ENCODE results near the gene IWS1. TPM values are rescaled to one million over a fixed set of nuclear protein-coding genes. Genes with fewer than 3 reads are reported as not detected.
"Not testable (repeated sequence)": the region's sequence is repeated elsewhere in the genome, so short reads cannot be mapped to it uniquely, and the experiment has no call there.

The IWS1 gene
- total and polyA plus RNA-seq, 7 experiments from 2014 or later: 15.7 to 57.5 (median 39.7) TPM

DNA sequence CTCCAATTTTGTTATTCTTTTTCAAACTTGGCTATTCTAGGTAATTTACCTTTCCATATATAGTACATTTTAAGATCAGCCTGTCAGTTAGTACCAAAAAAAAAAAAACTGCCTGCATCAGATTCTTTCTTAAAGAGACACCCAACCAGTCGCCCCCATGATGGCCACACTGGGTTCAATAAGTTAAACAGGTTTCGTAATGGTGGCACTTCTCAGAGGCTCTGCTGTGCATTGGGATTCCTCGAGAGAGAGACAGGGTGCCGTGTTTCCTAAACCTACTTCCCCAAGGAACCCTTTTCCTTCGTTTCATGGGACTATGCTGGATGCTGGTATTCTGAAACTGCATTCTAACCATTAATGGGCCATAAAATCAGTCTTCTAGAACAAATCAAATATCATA lies 46.6 kb upstream of the IWS1 start:
- Mint-ChIP-seq H3K4me3 (no peak overlapping the region), H3K36me3 (no peaks in the 10 kb centered on the region), H3K9me3 (no peaks in the 10 kb centered on the region), H3K27me3 (peaks cover 0 to 24% (median 0%) of the 10 kb centered on the region in 5 donors), H3K4me1 (peaks cover 13 to 25% (median 19%) of the 10 kb centered on the region in 7 donors), H3K27ac (no peak overlapping the region)
- ChIA-PET CTCF (no interaction called here), POLR2A (no interaction called here)
- DNase-seq (peak in 1 of 9 donors; percentile 13), ATAC-seq (no peak)
- Histone ChIP-seq H3K27ac (ENCODE audit: low read depth, low read length) (no peak overlapping the region), H3K4me1 (ENCODE audit: control insufficient read depth in 2 of 2, insufficient read depth in 2 of 2, low read length in 2 of 2) (peaks cover 0 to 6% of the 10 kb centered on the region in 2 donors), H3K9me3 (ENCODE audit: control insufficient read depth in 2 of 3, low read length in 3 of 3) (no peaks in the 10 kb centered on the region), H3K4me3 (ENCODE audit: low read length) (no peak overlapping the region), H3K36me3 (ENCODE audit: control insufficient read depth in 2 of 3, insufficient read depth in 3 of 3, low read length in 3 of 3) (no peaks in the 10 kb centered on the region), H3K27me3 (ENCODE audit: control insufficient read depth in 2 of 2, insufficient read depth in 2 of 2, low read length in 2 of 2) (no peaks in the 10 kb centered on the region)
- intact Hi-C loops (cut with micrococcal nuclease): no loop called here

DNA sequence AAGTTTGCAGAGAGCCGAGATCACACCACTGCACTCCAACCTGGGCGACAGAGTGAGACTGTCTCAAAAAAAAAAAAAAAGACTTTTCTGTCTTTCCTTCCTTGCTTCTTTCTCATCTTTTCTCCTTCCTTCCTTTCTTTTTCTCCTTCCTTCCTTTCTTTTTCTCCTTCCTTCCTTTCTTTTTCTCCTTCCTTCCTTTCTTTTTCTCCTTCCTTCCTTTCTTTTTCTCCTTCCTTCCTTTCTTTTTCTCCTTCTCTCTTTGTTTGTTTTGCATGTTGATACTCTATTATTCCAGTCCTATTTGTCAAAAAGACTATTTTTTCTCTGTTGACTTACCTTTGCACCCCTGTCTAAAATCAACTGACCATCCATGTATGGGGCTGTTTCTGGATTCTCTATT lies 46.1 kb upstream of the IWS1 start:
- H3K4me1 ChIP-seq (ENCODE audit: control insufficient read depth in 2 of 2, insufficient read depth in 2 of 2, low read length in 2 of 2); H3K9me3 Mint-ChIP-seq; H3K27me3 ChIP-seq (ENCODE audit: control insufficient read depth in 2 of 2, insufficient read depth in 2 of 2, low read length in 2 of 2); DNase-seq; H3K27ac Mint-ChIP-seq; H3K9me3 ChIP-seq (ENCODE audit: control insufficient read depth in 2 of 3, low read length in 3 of 3); H3K4me3 ChIP-seq (ENCODE audit: low read length); CTCF ChIA-PET; intact Hi-C loops (cut with micrococcal nuclease); ATAC-seq; H3K27ac ChIP-seq (ENCODE audit: low read depth, low read length); H3K4me3 Mint-ChIP-seq; H3K36me3 Mint-ChIP-seq; H3K36me3 ChIP-seq (ENCODE audit: control insufficient read depth in 2 of 3, insufficient read depth in 3 of 3, low read length in 3 of 3); POLR2A ChIA-PET: not testable (repeated sequence)
- H3K4me1 Mint-ChIP-seq: peaks cover 13 to 25% (median 19%) of the 10 kb centered on the region in 7 donors
- H3K27me3 Mint-ChIP-seq: peaks cover 0 to 28% (median 0%) of the 10 kb centered on the region in 5 donors

DNA sequence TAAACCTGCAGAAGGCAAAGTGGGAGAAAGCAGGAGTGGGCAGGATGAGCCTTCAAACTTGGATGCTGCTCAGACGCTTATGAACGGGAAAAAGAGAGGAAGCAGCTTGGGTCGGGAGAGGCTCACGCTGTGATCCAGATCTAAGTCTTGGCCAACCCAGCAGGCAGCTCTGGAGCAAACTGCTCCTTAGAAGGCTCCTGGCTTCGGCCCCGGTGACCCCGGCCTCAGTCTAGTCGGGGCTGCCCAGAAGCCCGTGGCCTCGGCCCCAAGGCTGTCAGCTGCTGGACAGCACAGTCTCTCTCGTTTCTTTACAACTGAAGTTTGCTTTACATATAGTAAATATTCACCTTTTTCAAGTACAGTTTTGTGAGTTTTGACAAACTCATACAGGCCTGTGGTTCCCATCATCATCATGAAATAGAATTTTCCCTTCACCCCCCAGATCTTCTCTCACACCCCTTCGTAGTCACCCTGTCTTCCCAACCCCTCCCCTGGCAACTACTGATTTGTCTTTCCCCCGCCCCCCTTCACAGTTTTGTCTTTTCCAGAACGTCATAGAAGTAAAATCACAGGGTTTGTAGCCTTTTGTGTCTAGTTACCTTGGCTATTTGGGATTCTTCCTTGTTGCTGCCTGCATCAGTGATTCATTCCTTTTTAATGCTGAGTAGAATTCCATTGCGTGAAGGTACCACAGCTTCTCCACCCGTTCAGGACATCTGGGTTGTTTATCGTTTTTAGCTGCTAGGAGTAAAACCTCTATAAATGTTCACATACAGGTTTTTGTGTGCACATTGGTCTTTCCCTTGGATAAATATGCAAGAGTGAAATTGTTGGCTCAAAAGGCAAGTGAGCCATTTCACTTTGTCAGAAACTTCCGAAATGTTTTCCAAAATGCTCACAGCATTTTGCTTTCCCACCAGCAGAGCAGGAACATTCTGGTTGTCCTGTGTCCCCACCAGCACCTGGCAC lies 44.3 kb upstream of the IWS1 start:
- Histone ChIP-seq H3K9me3 (ENCODE audit: control insufficient read depth in 2 of 3, low read length in 3 of 3) (no peaks in the 10 kb centered on the region), H3K27ac (ENCODE audit: low read depth, low read length) (no peak overlapping the region), H3K36me3 (ENCODE audit: control insufficient read depth in 2 of 3, insufficient read depth in 3 of 3, low read length in 3 of 3) (no peaks in the 10 kb centered on the region), H3K27me3 (ENCODE audit: control insufficient read depth in 2 of 2, insufficient read depth in 2 of 2, low read length in 2 of 2) (no peaks in the 10 kb centered on the region), H3K4me1 (ENCODE audit: control insufficient read depth in 2 of 2, insufficient read depth in 2 of 2, low read length in 2 of 2) (no peaks in the 10 kb centered on the region), H3K4me3 (ENCODE audit: low read length) (no peak overlapping the region)
- DNase-seq (no peak), ATAC-seq (no peak)
- no peak overlapping the region for H3K4me3 Mint-ChIP-seq
- intact Hi-C loops (cut with micrococcal nuclease): no loop called here
- ChIA-PET CTCF (no interaction called here), POLR2A (interaction anchor here (0.6 kb wide), 1 partner anchor 17 kb away, joined by 3 read pairs; no protein-coding TSS in a partner anchor)
- no peaks in the 10 kb centered on the region for H3K9me3 Mint-ChIP-seq
- H3K27ac Mint-ChIP-seq: peak overlapping the region in 2 of 9 donors; percentile 7 to 27
- H3K36me3 Mint-ChIP-seq: no peaks in the 10 kb centered on the region
- peaks cover 0 to 37% (median 0%) of the 10 kb centered on the region in 5 donors for H3K27me3 Mint-ChIP-seq
- H3K4me1 Mint-ChIP-seq: peaks cover 7 to 10% (median 8%) of the 10 kb centered on the region in 7 donors

DNA sequence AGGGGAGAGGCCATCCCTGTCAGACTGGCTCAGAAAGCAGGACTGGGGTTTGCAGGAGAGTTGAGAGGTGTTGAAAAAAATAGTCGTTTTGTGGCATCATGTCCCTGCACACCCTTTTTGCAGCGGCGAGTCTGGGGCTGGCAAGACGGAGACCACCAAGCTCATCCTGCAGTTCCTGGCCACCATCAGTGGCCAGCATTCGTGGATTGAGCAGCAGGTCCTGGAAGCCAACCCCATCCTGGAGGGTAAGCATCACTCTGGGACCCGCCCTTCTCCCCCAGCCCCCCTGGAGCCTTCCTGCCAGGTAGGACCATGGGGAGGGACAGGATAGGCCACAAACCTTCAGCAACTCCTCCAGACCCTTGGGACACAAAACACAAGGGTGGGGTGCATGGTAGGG lies 43.4 kb upstream of the IWS1 start:
- intact Hi-C loops (cut with micrococcal nuclease): no loop called here
- no peaks in the 10 kb centered on the region for H3K27me3 ChIP-seq (ENCODE audit: control insufficient read depth in 2 of 2, insufficient read depth in 2 of 2, low read length in 2 of 2)
- ChIA-PET POLR2A (no interaction called here), CTCF (no interaction called here)
- H3K4me1 Mint-ChIP-seq: peaks cover 0 to 4% (median 0%) of the 10 kb centered on the region in 7 donors
- H3K27ac Mint-ChIP-seq: peak overlapping the region in 1 of 9 donors; percentile 27
- DNase-seq: no peak
- no peaks in the 10 kb centered on the region for H3K36me3 ChIP-seq (ENCODE audit: control insufficient read depth in 2 of 3, insufficient read depth in 3 of 3, low read length in 3 of 3)
- no peak overlapping the region for H3K27ac ChIP-seq (ENCODE audit: low read depth, low read length)
- H3K9me3 Mint-ChIP-seq: no peaks in the 10 kb centered on the region
- H3K4me1 ChIP-seq (ENCODE audit: control insufficient read depth in 2 of 2, insufficient read depth in 2 of 2, low read length in 2 of 2): no peaks in the 10 kb centered on the region
- H3K9me3 ChIP-seq (ENCODE audit: control insufficient read depth in 2 of 3, low read length in 3 of 3): no peaks in the 10 kb centered on the region
- no peak overlapping the region for H3K4me3 Mint-ChIP-seq
- no peak overlapping the region for H3K4me3 ChIP-seq (ENCODE audit: low read length)
- peaks cover 0 to 37% (median 0%) of the 10 kb centered on the region in 5 donors for H3K27me3 Mint-ChIP-seq
- ATAC-seq: no peak
- H3K36me3 Mint-ChIP-seq: no peaks in the 10 kb centered on the region

DNA sequence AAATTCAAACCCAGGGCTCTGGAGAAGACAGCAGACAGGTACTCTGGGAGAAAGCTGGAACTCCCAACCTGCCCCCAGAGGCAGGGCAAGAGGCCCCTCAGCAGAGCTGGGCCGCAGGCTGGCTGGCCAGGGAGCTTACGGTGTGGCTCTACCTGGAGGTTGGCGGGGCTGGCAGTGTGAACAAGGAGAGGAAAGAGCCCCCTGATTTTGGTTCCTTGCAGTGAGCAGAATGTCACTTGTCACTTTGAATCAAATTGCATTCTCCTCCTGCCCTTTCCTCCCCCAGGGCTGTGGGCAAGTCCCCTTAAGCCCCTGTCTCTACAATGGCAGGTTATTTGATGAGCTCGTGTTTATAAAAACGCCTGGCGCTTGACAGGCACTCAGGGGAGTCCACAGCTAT lies 41.8 kb upstream of the IWS1 start:
- H3K4me3 Mint-ChIP-seq: no peak overlapping the region
- CTCF ChIA-PET: interaction anchor here (0.5 kb wide), 1 partner anchor 223 kb away, joined by 4 read pairs; no protein-coding TSS in a partner anchor
- no peak for DNase-seq
- ATAC-seq: no peak
- H3K27ac Mint-ChIP-seq: no peak overlapping the region
- intact Hi-C loops (cut with micrococcal nuclease): no loop called here
- H3K4me3 ChIP-seq (ENCODE audit: low read length): no peak overlapping the region
- no peaks in the 10 kb centered on the region for H3K4me1 ChIP-seq (ENCODE audit: control insufficient read depth in 2 of 2, insufficient read depth in 2 of 2, low read length in 2 of 2)
- no peak overlapping the region for H3K27ac ChIP-seq (ENCODE audit: low read depth, low read length)
- POLR2A ChIA-PET: no interaction called here
- H3K4me1 Mint-ChIP-seq: peaks cover 0 to 14% (median 0%) of the 10 kb centered on the region in 7 donors
- H3K9me3 Mint-ChIP-seq: peaks cover 0 to under 1% (median 0%) of the 10 kb centered on the region in 11 donors
- no peaks in the 10 kb centered on the region for H3K27me3 ChIP-seq (ENCODE audit: control insufficient read depth in 2 of 2, insufficient read depth in 2 of 2, low read length in 2 of 2)
- peaks cover 0 to under 1% (median 0%) of the 10 kb centered on the region in 5 donors for H3K36me3 Mint-ChIP-seq
- no peaks in the 10 kb centered on the region for H3K9me3 ChIP-seq (ENCODE audit: control insufficient read depth in 2 of 3, low read length in 3 of 3)
- H3K27me3 Mint-ChIP-seq: peaks cover 0 to 40% (median 0%) of the 10 kb centered on the region in 5 donors
- no peaks in the 10 kb centered on the region for H3K36me3 ChIP-seq (ENCODE audit: control insufficient read depth in 2 of 3, insufficient read depth in 3 of 3, low read length in 3 of 3)

DNA sequence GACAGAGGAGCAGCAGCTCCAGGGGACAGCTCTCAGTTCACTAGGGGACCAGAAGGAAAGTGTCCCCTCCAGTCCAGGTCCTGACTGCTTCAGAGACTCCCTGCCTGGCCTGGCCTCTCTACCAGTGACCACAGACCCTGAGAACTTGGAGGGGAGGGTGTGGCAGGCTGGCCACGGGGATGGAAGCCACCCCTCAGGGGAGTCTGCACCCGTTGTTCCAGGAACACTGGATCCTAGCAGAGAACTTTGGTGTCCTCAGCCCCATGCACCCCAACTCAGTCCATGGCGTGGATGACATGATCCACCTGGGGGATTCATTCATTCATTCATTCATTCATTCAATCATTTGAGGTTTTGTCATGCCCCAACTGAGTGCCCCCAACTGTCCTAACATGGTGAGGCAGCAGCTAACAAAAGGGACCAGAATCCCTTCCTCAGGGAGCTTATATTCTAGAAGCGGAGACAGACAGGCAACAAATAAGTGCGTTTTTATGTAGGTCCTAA lies 41.1 kb upstream of the IWS1 start:
- H3K36me3 Mint-ChIP-seq: peaks cover 0 to 5% (median 0%) of the 10 kb centered on the region in 5 donors
- ATAC-seq (no peak), DNase-seq (no peak)
- intact Hi-C loops (cut with micrococcal nuclease): no loop called here
- H3K4me1 Mint-ChIP-seq: peaks cover 0 to 18% (median 0%) of the 10 kb centered on the region in 7 donors
- peaks cover 0 to 5% (median 0%) of the 10 kb centered on the region in 11 donors for H3K9me3 Mint-ChIP-seq
- peaks cover 0 to 38% (median 0%) of the 10 kb centered on the region in 5 donors for H3K27me3 Mint-ChIP-seq
- H3K4me3 ChIP-seq (ENCODE audit: low read length): no peak overlapping the region
- H3K27me3 ChIP-seq (ENCODE audit: control insufficient read depth in 2 of 2, insufficient read depth in 2 of 2, low read length in 2 of 2): no peaks in the 10 kb centered on the region
- H3K36me3 ChIP-seq (ENCODE audit: control insufficient read depth in 2 of 3, insufficient read depth in 3 of 3, low read length in 3 of 3): no peaks in the 10 kb centered on the region
- H3K27ac Mint-ChIP-seq: no peak overlapping the region
- H3K9me3 ChIP-seq (ENCODE audit: control insufficient read depth in 2 of 3, low read length in 3 of 3): no peaks in the 10 kb centered on the region
- ChIA-PET POLR2A (no interaction called here), CTCF (interaction anchor here (0.5 to 0.6 kb wide), 2 partner anchors 224 to 696 kb away, joined by 3 to 4 read pairs; no protein-coding TSS in a partner anchor)
- no peak overlapping the region for H3K4me3 Mint-ChIP-seq
- no peak overlapping the region for H3K27ac ChIP-seq (ENCODE audit: low read depth, low read length)
- no peaks in the 10 kb centered on the region for H3K4me1 ChIP-seq (ENCODE audit: control insufficient read depth in 2 of 2, insufficient read depth in 2 of 2, low read length in 2 of 2)

Data from naive thymus-derived CD4-positive, alpha-beta T cell (primary cell).